Measurements from ENCODE around the gene KIF7. TPM values are rescaled to one million over a fixed set of nuclear protein-coding genes. Genes with fewer than 3 reads are reported as not detected.

The KIF7 gene
- total and polyA plus RNA-seq, 2 experiments from 2014 or later: 4.6 to 20.1 TPM

DNA sequence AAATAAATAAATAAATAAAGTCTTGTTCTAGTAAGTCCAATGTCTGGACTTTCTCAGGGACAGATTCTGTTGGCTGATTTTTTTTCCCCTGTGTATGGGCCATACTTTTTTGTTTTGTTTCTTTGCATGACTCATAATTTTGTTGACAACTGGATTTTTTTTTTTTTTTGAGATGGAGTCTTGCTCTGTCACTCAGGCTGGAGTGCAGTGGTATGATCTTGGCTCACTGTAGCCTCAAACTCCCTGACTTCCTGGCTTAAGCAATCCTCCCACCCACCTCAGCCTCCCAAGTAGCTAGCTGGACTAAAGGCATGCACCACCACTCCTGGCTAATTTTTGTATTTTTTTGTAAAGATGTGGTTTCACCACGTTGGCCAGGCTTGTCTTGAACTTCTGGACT is 41.1 kb downstream of the KIF7 start (continued):
- TF ChIP-seq, protein P1, sequence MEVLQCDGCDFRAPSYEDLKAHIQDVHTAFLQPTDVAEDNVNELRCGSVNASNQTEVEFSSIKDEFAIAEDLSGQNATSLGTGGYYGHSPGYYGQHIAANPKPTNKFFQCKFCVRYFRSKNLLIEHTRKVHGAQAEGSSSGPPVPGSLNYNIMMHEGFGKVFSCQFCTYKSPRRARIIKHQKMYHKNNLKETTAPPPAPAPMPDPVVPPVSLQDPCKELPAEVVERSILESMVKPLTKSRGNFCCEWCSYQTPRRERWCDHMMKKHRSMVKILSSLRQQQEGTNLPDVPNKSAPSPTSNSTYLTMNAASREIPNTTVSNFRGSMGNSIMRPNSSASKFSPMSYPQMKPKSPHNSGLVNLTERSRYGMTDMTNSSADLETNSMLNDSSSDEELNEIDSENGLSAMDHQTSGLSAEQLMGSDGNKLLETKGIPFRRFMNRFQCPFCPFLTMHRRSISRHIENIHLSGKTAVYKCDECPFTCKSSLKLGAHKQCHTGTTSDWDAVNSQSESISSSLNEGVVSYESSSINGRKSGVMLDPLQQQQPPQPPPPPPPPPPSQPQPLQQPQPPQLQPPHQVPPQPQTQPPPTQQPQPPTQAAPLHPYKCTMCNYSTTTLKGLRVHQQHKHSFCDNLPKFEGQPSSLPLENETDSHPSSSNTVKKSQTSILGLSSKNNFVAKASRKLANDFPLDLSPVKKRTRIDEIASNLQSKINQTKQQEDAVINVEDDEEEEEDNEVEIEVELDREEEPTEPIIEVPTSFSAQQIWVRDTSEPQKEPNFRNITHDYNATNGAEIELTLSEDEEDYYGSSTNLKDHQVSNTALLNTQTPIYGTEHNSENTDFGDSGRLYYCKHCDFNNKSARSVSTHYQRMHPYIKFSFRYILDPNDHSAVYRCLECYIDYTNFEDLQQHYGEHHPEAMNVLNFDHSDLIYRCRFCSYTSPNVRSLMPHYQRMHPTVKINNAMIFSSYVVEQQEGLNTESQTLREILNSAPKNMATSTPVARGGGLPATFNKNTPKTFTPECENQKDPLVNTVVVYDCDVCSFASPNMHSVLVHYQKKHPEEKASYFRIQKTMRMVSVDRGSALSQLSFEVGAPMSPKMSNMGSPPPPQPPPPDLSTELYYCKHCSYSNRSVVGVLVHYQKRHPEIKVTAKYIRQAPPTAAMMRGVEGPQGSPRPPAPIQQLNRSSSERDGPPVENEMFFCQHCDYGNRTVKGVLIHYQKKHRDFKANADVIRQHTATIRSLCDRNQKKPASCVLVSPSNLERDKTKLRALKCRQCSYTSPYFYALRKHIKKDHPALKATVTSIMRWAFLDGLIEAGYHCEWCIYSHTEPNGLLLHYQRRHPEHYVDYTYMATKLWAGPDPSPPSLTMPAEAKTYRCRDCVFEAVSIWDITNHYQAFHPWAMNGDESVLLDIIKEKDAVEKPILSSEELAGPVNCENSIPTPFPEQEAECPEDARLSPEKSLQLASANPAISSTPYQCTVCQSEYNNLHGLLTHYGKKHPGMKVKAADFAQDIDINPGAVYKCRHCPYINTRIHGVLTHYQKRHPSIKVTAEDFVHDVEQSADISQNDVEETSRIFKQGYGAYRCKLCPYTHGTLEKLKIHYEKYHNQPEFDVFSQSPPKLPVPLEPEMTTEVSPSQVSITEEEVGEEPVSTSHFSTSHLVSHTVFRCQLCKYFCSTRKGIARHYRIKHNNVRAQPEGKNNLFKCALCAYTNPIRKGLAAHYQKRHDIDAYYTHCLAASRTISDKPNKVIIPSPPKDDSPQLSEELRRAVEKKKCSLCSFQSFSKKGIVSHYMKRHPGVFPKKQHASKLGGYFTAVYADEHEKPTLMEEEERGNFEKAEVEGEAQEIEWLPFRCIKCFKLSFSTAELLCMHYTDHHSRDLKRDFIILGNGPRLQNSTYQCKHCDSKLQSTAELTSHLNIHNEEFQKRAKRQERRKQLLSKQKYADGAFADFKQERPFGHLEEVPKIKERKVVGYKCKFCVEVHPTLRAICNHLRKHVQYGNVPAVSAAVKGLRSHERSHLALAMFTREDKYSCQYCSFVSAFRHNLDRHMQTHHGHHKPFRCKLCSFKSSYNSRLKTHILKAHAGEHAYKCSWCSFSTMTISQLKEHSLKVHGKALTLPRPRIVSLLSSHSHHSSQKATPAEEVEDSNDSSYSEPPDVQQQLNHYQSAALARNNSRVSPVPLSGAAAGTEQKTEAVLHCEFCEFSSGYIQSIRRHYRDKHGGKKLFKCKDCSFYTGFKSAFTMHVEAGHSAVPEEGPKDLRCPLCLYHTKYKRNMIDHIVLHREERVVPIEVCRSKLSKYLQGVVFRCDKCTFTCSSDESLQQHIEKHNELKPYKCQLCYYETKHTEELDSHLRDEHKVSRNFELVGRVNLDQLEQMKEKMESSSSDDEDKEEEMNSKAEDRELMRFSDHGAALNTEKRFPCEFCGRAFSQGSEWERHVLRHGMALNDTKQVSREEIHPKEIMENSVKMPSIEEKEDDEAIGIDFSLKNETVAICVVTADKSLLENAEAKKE (CRISPR knock-in tag; IDR thresholded peaks at IDR 0.05): no peak
- TF ChIP-seq EZH2phosphoT487 (IDR thresholded peaks at IDR 0.05; ENCODE audit: unreplicated experiment): no peak
- no peak for TF ChIP-seq ZNF114 (CRISPR knock-in tag; IDR thresholded peaks at IDR 0.05)
- TF ChIP-seq NANOG (IDR thresholded peaks at IDR 0.05; ENCODE audit: borderline replicate concordance): no peak
- no peak for TF ChIP-seq POLR2AphosphoS5 (IDR thresholded peaks at IDR 0.05; ENCODE audit: low read depth)
- TF ChIP-seq CREB1 (CRISPR knock-in tag; IDR thresholded peaks at IDR 0.05; ENCODE audit: low read depth): no peak
- TF ChIP-seq, protein P2, sequence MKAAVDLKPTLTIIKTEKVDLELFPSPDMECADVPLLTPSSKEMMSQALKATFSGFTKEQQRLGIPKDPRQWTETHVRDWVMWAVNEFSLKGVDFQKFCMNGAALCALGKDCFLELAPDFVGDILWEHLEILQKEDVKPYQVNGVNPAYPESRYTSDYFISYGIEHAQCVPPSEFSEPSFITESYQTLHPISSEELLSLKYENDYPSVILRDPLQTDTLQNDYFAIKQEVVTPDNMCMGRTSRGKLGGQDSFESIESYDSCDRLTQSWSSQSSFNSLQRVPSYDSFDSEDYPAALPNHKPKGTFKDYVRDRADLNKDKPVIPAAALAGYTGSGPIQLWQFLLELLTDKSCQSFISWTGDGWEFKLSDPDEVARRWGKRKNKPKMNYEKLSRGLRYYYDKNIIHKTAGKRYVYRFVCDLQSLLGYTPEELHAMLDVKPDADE (IDR thresholded peaks at IDR 0.05): no peak
- TF ChIP-seq EZH2 (IDR thresholded peaks at IDR 0.05; ENCODE audit: low read depth, unreplicated experiment): no peak

DNA sequence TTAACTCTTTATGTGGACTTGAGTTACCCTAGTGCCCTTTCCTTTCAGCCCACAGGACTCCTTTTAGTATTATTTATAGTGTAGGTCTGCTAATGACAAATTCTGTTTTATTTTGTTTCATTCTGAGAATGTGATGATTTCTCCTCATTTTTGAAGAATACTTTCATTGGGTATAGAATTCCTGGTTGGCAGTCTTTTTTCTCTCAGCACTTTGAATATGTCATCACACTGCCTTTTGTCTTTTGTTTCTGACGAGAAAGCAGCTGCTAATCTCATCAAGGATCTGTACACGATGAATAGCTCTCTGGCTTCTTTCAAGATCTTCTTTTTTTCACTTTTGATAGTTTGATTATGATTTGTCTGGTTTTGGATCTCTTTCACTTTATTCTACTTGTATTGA is 42.2 kb downstream of the KIF7 start:
- ATAC-seq (no peak), DNase-seq (ENCODE audit: low spot score) (no peak)
- no peaks in the 10 kb centered on the region for H3K27me3 Mint-ChIP-seq (ENCODE audit: insufficient read depth, low read depth, poor library complexity)
- H3K4me1 Mint-ChIP-seq: no peaks in the 10 kb centered on the region
- no peak overlapping the region for H3K27ac Mint-ChIP-seq
- Histone ChIP-seq H3K4me2 (no peak overlapping the region), H3K27me3 (ENCODE audit: insufficient read depth) (no peaks in the 10 kb centered on the region), H3K27ac (ENCODE audit: low read depth) (no peak overlapping the region), H3K4me3 (no peak overlapping the region), H2AFZ (no peak overlapping the region), H3K4me1 (ENCODE audit: insufficient read depth) (no peaks in the 10 kb centered on the region), H3K36me3 (ENCODE audit: insufficient read depth) (peaks cover 86% of the 10 kb centered on the region), H3F3A (replicated peaks; ENCODE audit: low read depth) (no peaks in the 10 kb centered on the region), H4K20me1 (replicated peaks; ENCODE audit: insufficient read depth) (peaks cover 24% of the 10 kb centered on the region; the same call in 1 of the 2 replicates), H3K9me2 (ENCODE audit: insufficient read depth) (no peaks in the 10 kb centered on the region), H3K79me2 (replicated peaks; ENCODE audit: insufficient read depth) (peaks cover 25% of the 10 kb centered on the region; the same call in 1 of the 2 replicates)
- no peaks in the 10 kb centered on the region for H3K9me3 Mint-ChIP-seq
- H3K36me3 Mint-ChIP-seq (ENCODE audit: low read depth): peaks cover 90% of the 10 kb centered on the region
- H3K4me3 Mint-ChIP-seq: no peak overlapping the region
- no peak for TF ChIP-seq EZH2 (IDR thresholded peaks at IDR 0.05; ENCODE audit: low read depth, unreplicated experiment)
- TF ChIP-seq, protein P3, sequence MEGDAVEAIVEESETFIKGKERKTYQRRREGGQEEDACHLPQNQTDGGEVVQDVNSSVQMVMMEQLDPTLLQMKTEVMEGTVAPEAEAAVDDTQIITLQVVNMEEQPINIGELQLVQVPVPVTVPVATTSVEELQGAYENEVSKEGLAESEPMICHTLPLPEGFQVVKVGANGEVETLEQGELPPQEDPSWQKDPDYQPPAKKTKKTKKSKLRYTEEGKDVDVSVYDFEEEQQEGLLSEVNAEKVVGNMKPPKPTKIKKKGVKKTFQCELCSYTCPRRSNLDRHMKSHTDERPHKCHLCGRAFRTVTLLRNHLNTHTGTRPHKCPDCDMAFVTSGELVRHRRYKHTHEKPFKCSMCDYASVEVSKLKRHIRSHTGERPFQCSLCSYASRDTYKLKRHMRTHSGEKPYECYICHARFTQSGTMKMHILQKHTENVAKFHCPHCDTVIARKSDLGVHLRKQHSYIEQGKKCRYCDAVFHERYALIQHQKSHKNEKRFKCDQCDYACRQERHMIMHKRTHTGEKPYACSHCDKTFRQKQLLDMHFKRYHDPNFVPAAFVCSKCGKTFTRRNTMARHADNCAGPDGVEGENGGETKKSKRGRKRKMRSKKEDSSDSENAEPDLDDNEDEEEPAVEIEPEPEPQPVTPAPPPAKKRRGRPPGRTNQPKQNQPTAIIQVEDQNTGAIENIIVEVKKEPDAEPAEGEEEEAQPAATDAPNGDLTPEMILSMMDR (conservative IDR thresholded peaks at IDR 0.05; ENCODE audit: low read depth in 2 of 2): no peak
- TF ChIP-seq CREB1 (CRISPR knock-in tag; IDR thresholded peaks at IDR 0.05; ENCODE audit: low read depth): no peak
- TF ChIP-seq ZNF114 (CRISPR knock-in tag; IDR thresholded peaks at IDR 0.05): no peak
- TF ChIP-seq, protein P4, sequence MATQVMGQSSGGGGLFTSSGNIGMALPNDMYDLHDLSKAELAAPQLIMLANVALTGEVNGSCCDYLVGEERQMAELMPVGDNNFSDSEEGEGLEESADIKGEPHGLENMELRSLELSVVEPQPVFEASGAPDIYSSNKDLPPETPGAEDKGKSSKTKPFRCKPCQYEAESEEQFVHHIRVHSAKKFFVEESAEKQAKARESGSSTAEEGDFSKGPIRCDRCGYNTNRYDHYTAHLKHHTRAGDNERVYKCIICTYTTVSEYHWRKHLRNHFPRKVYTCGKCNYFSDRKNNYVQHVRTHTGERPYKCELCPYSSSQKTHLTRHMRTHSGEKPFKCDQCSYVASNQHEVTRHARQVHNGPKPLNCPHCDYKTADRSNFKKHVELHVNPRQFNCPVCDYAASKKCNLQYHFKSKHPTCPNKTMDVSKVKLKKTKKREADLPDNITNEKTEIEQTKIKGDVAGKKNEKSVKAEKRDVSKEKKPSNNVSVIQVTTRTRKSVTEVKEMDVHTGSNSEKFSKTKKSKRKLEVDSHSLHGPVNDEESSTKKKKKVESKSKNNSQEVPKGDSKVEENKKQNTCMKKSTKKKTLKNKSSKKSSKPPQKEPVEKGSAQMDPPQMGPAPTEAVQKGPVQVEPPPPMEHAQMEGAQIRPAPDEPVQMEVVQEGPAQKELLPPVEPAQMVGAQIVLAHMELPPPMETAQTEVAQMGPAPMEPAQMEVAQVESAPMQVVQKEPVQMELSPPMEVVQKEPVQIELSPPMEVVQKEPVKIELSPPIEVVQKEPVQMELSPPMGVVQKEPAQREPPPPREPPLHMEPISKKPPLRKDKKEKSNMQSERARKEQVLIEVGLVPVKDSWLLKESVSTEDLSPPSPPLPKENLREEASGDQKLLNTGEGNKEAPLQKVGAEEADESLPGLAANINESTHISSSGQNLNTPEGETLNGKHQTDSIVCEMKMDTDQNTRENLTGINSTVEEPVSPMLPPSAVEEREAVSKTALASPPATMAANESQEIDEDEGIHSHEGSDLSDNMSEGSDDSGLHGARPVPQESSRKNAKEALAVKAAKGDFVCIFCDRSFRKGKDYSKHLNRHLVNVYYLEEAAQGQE (IDR thresholded peaks at IDR 0.05; ENCODE audit: unreplicated experiment): no peak
- no peak for TF ChIP-seq POLR2AphosphoS5 (IDR thresholded peaks at IDR 0.05; ENCODE audit: low read depth)
- no peak for TF ChIP-seq ZNF331 (CRISPR knock-in tag; IDR thresholded peaks at IDR 0.05; ENCODE audit: low read depth)
- no peak for TF ChIP-seq JUNB (IDR thresholded peaks at IDR 0.05; ENCODE audit: unreplicated experiment)

Data from GM23338 (cell line).